Lung (tissue), 12 donors: Measurements from ENCODE around the gene ARHGEF9. TPM values are rescaled to one million over a fixed set of nuclear protein-coding genes. Genes with fewer than 3 reads are reported as not detected.

Experiments used
- ATAC-seq: fragments of 200-7000 bp; cut with Tn5 transposase; one replicate; pipeline ENCODE4 v1.9.1; 2020; ENCODE audit warnings: moderate number of reproducible peaks; ENCODE audit not compliant: insufficient read depth, low FRiP score
- DNase-seq, 3 donors: peaks; one replicate each; pipeline ENCODE4 v3.0.0-alpha.2; 2013 to 2017
- H3K27ac ChIP-seq, 2 donors: one replicate each; pipeline ENCODE4 v1.5.1; 2013; ENCODE audit warnings: mild to moderate bottlenecking in 2 of 2, moderate library complexity in 2 of 2, control low read depth in 1 of 2, inconsistent platforms in 1 of 2, low read depth in 1 of 2, low read length in 1 of 2
- H3K27me3 ChIP-seq, 3 donors: one replicate each; pipeline ENCODE4 v1.5.1; 2013; ENCODE audit warnings: low read length in 2 of 3; ENCODE audit not compliant: control insufficient read depth in 3 of 3, insufficient read depth in 3 of 3
- H3K36me3 ChIP-seq, 4 donors: one replicate each; pipeline ENCODE4 v1.5.1; 2013; ENCODE audit warnings: low read length in 4 of 4, mild to moderate bottlenecking in 1 of 4, moderate library complexity in 1 of 4; ENCODE audit not compliant: control insufficient read depth in 4 of 4, insufficient read depth in 4 of 4
- H3K4me1 ChIP-seq, 5 donors: one replicate each; pipeline ENCODE4 v1.5.1; 2013; ENCODE audit warnings: low read length in 5 of 5, mild to moderate bottlenecking in 2 of 5, moderate library complexity in 1 of 5; ENCODE audit not compliant: control insufficient read depth in 5 of 5, insufficient read depth in 5 of 5
- H3K4me3 ChIP-seq: one replicate; pipeline ENCODE4 v1.5.1; 2013; ENCODE audit warnings: mild to moderate bottlenecking, control low read depth, moderate library complexity
- H3K9ac ChIP-seq, 2 donors: one replicate each; pipeline ENCODE4 v1.5.1; 2013; ENCODE audit warnings: low read length in 2 of 2, control low read depth in 1 of 2; ENCODE audit not compliant: insufficient read depth in 1 of 2
- H3K9me3 ChIP-seq, 4 donors: one replicate each; pipeline ENCODE4 v1.5.1; 2013; ENCODE audit warnings: low read length in 3 of 4, mild to moderate bottlenecking in 1 of 4, moderate library complexity in 1 of 4; ENCODE audit not compliant: control insufficient read depth in 4 of 4, insufficient read depth in 3 of 4
- WGBS, 2 donors: extraction: QIAGEN DNeasy Blood & Tissue Kit; methylation state at CpG; one replicate each; pipeline ENCODE4 v1.1.7; 2013; 5-methylcytosine and 5-hydroxymethylcytosine counted together
- polyA plus RNA-seq, 2 donors: library from polyadenylated mRNA; stranded (reverse); fragments of 200-250 nt; gene quantifications; one replicate each; pipeline ENCODE4 v1.2.1, GENCODE V29; 2013
- total RNA-seq, 2 donors: library from RNA; depleted of rRNA in 1 of 2; stranded (reverse); fragments of >200 nt in 1 of 2; gene quantifications; one replicate each; pipeline ENCODE4 v1.2.1, GENCODE V29; 2014 to 2021
- TF ChIP-seq, protein P1 (sequence below): IDR thresholded peaks from 2 replicates; pipeline ENCODE4 v1.5.1; 2012; ENCODE audit warnings: mild to moderate bottlenecking; ENCODE audit errors: control extremely low read depth, extremely low read depth
- donor health status: control.
- donor health status: control.
- donor health status: Bipolar disorder and iron deficiency.
- donor health status: healthy.
- donor health status: DM: yes; HTN: yes; CAD: no.

The ARHGEF9 gene
- total and polyA plus RNA-seq, 4 donors, result 5.8 to 25.5 (median 18.5) TPM

DNA sequence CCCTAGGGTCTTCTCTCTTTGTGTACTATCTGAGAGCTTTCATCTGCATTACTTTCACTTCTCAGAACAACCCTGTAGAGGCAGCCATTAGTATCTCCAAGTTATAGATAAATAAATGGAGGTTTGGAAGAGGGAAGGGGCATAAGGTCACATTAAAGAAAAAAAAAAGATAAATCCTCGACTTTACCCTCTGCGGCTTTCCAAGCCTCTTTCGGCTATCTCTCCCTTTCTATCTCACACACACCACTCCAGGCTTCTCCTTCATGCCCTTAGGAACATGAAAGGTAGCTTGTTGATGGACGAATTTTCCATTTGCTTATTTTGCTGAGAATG lies 660 bp upstream of the ARHGEF9 start:
- WGBS, 2 donors, result 59 to 78% methylated on average over 4 of the region's 4 CpGs
- H3K27ac ChIP-seq, result no peak overlapping the region
- H3K36me3 ChIP-seq, result no peaks in the 10 kb centered on the region
- ATAC-seq, result no peak
- peaks cover 0 to 5% (median 0%) of the 10 kb centered on the region in 5 donors for H3K4me1 ChIP-seq
- H3K4me3 ChIP-seq, result no peak overlapping the region
- TF ChIP-seq, protein P1, sequence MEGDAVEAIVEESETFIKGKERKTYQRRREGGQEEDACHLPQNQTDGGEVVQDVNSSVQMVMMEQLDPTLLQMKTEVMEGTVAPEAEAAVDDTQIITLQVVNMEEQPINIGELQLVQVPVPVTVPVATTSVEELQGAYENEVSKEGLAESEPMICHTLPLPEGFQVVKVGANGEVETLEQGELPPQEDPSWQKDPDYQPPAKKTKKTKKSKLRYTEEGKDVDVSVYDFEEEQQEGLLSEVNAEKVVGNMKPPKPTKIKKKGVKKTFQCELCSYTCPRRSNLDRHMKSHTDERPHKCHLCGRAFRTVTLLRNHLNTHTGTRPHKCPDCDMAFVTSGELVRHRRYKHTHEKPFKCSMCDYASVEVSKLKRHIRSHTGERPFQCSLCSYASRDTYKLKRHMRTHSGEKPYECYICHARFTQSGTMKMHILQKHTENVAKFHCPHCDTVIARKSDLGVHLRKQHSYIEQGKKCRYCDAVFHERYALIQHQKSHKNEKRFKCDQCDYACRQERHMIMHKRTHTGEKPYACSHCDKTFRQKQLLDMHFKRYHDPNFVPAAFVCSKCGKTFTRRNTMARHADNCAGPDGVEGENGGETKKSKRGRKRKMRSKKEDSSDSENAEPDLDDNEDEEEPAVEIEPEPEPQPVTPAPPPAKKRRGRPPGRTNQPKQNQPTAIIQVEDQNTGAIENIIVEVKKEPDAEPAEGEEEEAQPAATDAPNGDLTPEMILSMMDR, result no peak
- no peak for DNase-seq
- no peaks in the 10 kb centered on the region for H3K9me3 ChIP-seq
- no peaks in the 10 kb centered on the region for H3K27me3 ChIP-seq
- peak overlapping the region; percentile 33 to 66 for H3K9ac ChIP-seq

GRCh38 chrX:63784346-63784901 lies 590 bp downstream of the ARHGEF9 start:
- peak overlapping the region; percentile 47 to 65 for H3K9ac ChIP-seq
- DNase-seq (peak; percentile 17 to 36 (median 35)), ATAC-seq (no peak)
- H3K27me3 ChIP-seq, result no peaks in the 10 kb centered on the region
- peaks cover 0 to 5% (median 0%) of the 10 kb centered on the region in 5 donors for H3K4me1 ChIP-seq
- H3K9me3 ChIP-seq, result no peaks in the 10 kb centered on the region
- H3K36me3 ChIP-seq, result no peaks in the 10 kb centered on the region
- WGBS, 2 donors, result 7 to 38% methylated on average over 3 to 4 of the region's 4 CpGs
- no peak overlapping the region for H3K27ac ChIP-seq
- TF ChIP-seq, protein P1, result no peak
- H3K4me3 ChIP-seq, result no peak overlapping the region

GRCh38 chrX:63782515-63782914 lies 2.5 kb downstream of the ARHGEF9 start:
- Histone ChIP-seq H3K27ac (no peak overlapping the region), H3K36me3 (no peaks in the 10 kb centered on the region), H3K9me3 (peaks cover 0 to 8% (median 3%) of the 10 kb centered on the region in 4 donors), H3K4me1 (peaks cover 0 to 5% (median 0%) of the 10 kb centered on the region in 5 donors), H3K9ac (no peak overlapping the region), H3K27me3 (no peaks in the 10 kb centered on the region), H3K4me3 (no peak overlapping the region)
- DNase-seq (no peak), ATAC-seq (no peak)
- 80 to 98% methylated on average over 6 of the region's 6 CpGs for WGBS, 2 donors
- TF ChIP-seq, protein P1, result no peak

DNA sequence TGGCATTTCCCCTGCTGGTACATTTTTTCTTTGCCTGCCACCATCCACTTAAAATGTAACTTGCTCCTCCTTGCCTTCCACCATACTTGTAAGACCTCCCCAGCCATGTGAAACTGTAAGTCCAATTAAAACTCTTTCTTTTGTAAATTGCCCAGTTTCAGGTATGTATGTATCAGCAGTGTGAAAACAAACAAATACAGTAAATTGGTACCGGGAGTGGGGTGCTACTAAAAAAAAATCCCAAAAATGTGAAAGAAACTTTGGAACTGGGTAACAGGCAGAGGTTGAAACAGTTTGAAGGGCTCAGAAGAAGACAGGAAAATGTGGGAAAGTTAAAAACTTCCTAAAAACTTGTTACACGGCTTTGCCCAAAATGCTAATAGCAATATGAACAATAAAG lies 16.3 kb downstream of the ARHGEF9 start:
- WGBS, 2 donors, result 95% methylated on average over 2 of the region's 2 CpGs
- Histone ChIP-seq H3K27me3 (peaks cover 0 to 3% (median 0%) of the 10 kb centered on the region in 3 donors), H3K9ac (no peak overlapping the region), H3K4me1 (peaks cover 0 to 2% (median 0%) of the 10 kb centered on the region in 5 donors), H3K9me3 (peaks cover 0 to 9% (median 1%) of the 10 kb centered on the region in 4 donors), H3K27ac (no peak overlapping the region), H3K4me3 (no peak overlapping the region), H3K36me3 (no peaks in the 10 kb centered on the region)
- TF ChIP-seq, protein P1, result no peak
- ATAC-seq, result no peak
- DNase-seq, result no peak
